Endothelial cell of umbilical vein (primary cell): ENCODE measurements around the gene SFR1. TPM values are rescaled to one million over a fixed set of nuclear protein-coding genes. Genes with fewer than 3 reads are reported as not detected.

Experiments used
- BruUV-seq: library from RNA; stranded (reverse); fragments of 400-500 nt; replicated peaks from 2 replicates; lab custom pipeline; 2021; lab: Mats Ljungman, UMichigan
- CTCF ChIA-PET: fragments of 300-600, 350-600 bp; sonication (Branson Sonifier 250); formaldehyde crosslinking; loops from one replicate; lab custom pipeline; 2021; ENCODE audit warnings: antibody characterized with exemption, inconsistent platforms; lab: Charles Lee
- POLR2A ChIA-PET: fragments of 300-600, 350-600 bp; sonication (Branson Sonifier 250); formaldehyde crosslinking; loops from one replicate; lab custom pipeline; 2021; ENCODE audit warnings: antibody characterized with exemption, inconsistent platforms; lab: Charles Lee
- DNase-seq: peaks from one replicate; pipeline ENCODE4 v3.0.0-alpha.2; 2011; ENCODE audit warnings: low read depth, low spot score
- FAIRE-seq: peaks from 2 replicates; lab custom pipeline; 2011; peaks lifted over from hg19 to GRCh38; lab: Jason Lieb, UNC
- H2AFZ ChIP-seq: 2 replicates; pipeline ENCODE4 v1.6.0; 2012; ENCODE audit warnings: low read depth, low read length, control low read depth, inconsistent platforms
- H3K27ac ChIP-seq: 2 replicates; pipeline ENCODE4 v1.5.1; 2011; ENCODE audit warnings: low read depth, mild to moderate bottlenecking, control low read depth, low read length, moderate library complexity; ENCODE audit not compliant: insufficient read depth
- H3K27me3 ChIP-seq, 2 experiments: 2 replicates each; pipeline versions ENCODE4 v1.6.0 to v1.6.1; 2011; ENCODE audit warnings: low read length in 2 of 2, mixed read lengths in 1 of 2; ENCODE audit not compliant: control insufficient read depth in 2 of 2, insufficient read depth in 2 of 2
- H3K36me3 ChIP-seq, 2 experiments: 2 replicates in 1 of 2; 3 replicates in 1 of 2; pipeline ENCODE4 v1.5.1; 2011; ENCODE audit warnings: low read length in 2 of 2, mild to moderate bottlenecking in 1 of 2, moderate library complexity in 1 of 2; ENCODE audit not compliant: control insufficient read depth in 2 of 2, insufficient read depth in 2 of 2; ENCODE audit errors: extremely low read depth in 1 of 2
- H3K4me1 ChIP-seq: 3 replicates; pipeline ENCODE4 v1.5.1; 2011; ENCODE audit warnings: mild to moderate bottlenecking, low read length; ENCODE audit not compliant: control insufficient read depth, insufficient read depth; ENCODE audit errors: extremely low read depth
- H3K4me2 ChIP-seq: 2 replicates; pipeline ENCODE4 v1.6.1; 2011; ENCODE audit warnings: low read length, control low read depth, mixed read lengths; ENCODE audit not compliant: insufficient read depth
- H3K4me3 ChIP-seq, 3 experiments: fragments of 200-600 bp in 1 of 3; sonication (generic), shearing (Covaris generic) in 1 of 3; replicated peaks in 1 of 3; 2 replicates each; pipeline ENCODE4 v1.5.1; 2011 to 2016; ENCODE audit warnings: control low read depth in 3 of 3, low read length in 3 of 3, mild to moderate bottlenecking in 2 of 3, inconsistent platforms in 1 of 3, low read depth in 1 of 3, moderate library complexity in 1 of 3; ENCODE audit not compliant: insufficient read depth in 1 of 3
- H3K79me2 ChIP-seq: 2 replicates; pipeline ENCODE4 v1.6.0; 2012; ENCODE audit warnings: low read length, inconsistent platforms; ENCODE audit not compliant: control insufficient read depth, insufficient read depth
- H3K9ac ChIP-seq: replicated peaks from 2 replicates; pipeline ENCODE3; 2011; ENCODE audit warnings: low read length, control low read depth; ENCODE audit not compliant: insufficient read depth; ENCODE audit errors: extremely low read depth
- H3K9me1 ChIP-seq: replicated peaks from 3 replicates; pipeline ENCODE4 v1.6.0; 2011; ENCODE audit warnings: mild to moderate bottlenecking, low read length; ENCODE audit not compliant: control insufficient read depth, insufficient read depth; ENCODE audit errors: extremely low read depth
- H3K9me3 ChIP-seq: replicated peaks from 2 replicates; pipeline ENCODE4 v1.5.1; 2012; ENCODE audit warnings: low read length, inconsistent platforms; ENCODE audit not compliant: control insufficient read depth, insufficient read depth
- H4K20me1 ChIP-seq: replicated peaks from 2 replicates; pipeline ENCODE3; 2011; ENCODE audit warnings: mild to moderate bottlenecking, low read length; ENCODE audit not compliant: control insufficient read depth, insufficient read depth; ENCODE audit errors: extremely low read depth
- EZH2 ChIP-seq: IDR thresholded peaks from 2 replicates; pipeline ENCODE4 v1.6.1; 2012; ENCODE audit warnings: borderline replicate concordance, low read depth, mild to moderate bottlenecking, moderate library complexity, low read length, inconsistent platforms; ENCODE audit not compliant: severe bottlenecking
- FOS ChIP-seq: IDR thresholded peaks from 2 replicates; pipeline ENCODE4 v1.6.1; 2011; ENCODE audit warnings: mild to moderate bottlenecking, low read length, moderate library complexity, borderline replicate concordance; ENCODE audit not compliant: insufficient read depth
- GATA2 ChIP-seq: IDR thresholded peaks from 2 replicates; pipeline ENCODE4 v1.7.0; 2011; ENCODE audit warnings: low read depth, mild to moderate bottlenecking, moderate library complexity, mixed read lengths, low read length; ENCODE audit not compliant: insufficient read length, insufficient read depth
- JUN ChIP-seq: IDR thresholded peaks from 2 replicates; pipeline ENCODE4 v1.6.1; 2011; ENCODE audit warnings: borderline replicate concordance, low read depth; ENCODE audit not compliant: insufficient read length, insufficient read depth
- MYC ChIP-seq: IDR thresholded peaks from one replicate; pipeline ENCODE4 v1.6.1; 2011; ENCODE audit warnings: mild to moderate bottlenecking, low read depth, low read length
- POLR2A ChIP-seq: IDR thresholded peaks from 2 replicates; pipeline ENCODE4 v1.6.1; 2012; ENCODE audit warnings: low read depth, mild to moderate bottlenecking, control low read depth, low read length
- POLR2AphosphoS5 ChIP-seq: IDR thresholded peaks from 2 replicates; pipeline ENCODE4 v1.6.1; 2012; ENCODE audit warnings: low read depth, mild to moderate bottlenecking, control low read depth, low read length, moderate library complexity; ENCODE audit not compliant: insufficient read depth
- dilution Hi-C: fragments of 300-500 bp; cut with MboI; formaldehyde crosslinking; loops from one replicate; pipeline ENCODE4 v1.15.0; 2019; ENCODE audit warnings: low sequenced_read_pairs; ENCODE audit not compliant: extremely low pct_ligation_motif_present
- intact Hi-C: fragments of 100-400 bp; cut with micrococcal nuclease; formaldehyde crosslinking; loops from one replicate; pipeline ENCODE4 v1.10.0; 2022
- polyA plus RNA-seq, 4 experiments: library from polyadenylated mRNA; depleted of rRNA in 3 of 4; stranded (reverse) in 3 of 4; unstranded in 1 of 4; fragments of >200 nt; gene quantifications; 2 replicates each; pipeline versions ENCODE4 v1.2.1 to v1.2.3, GENCODE V29; 2011 to 2012; ENCODE audit warnings: missing spikeins in 1 of 4
- total RNA-seq: library from RNA; stranded (reverse); gene quantifications from 2 replicates; pipeline ENCODE4 v1.2.3, GENCODE V29; 2021
- TF ChIP-seq, protein P1 (sequence below), 2 donors: IDR thresholded peaks; 1 replicate in 1 of 2; 2 replicates in 1 of 2; pipeline ENCODE4 v1.5.1; 2011; ENCODE audit warnings: low read length in 2 of 2, mild to moderate bottlenecking in 2 of 2, moderate library complexity in 2 of 2, control low read depth in 1 of 2, inconsistent platforms in 1 of 2, low read depth in 1 of 2; ENCODE audit not compliant: insufficient read depth in 1 of 2; ENCODE audit errors: extremely low read depth in 1 of 2
- TF ChIP-seq, protein P2 (sequence below): IDR thresholded peaks from 2 replicates; pipeline ENCODE4 v1.6.1; 2011; ENCODE audit not compliant: insufficient read depth, insufficient read length

The SFR1 gene
- total and polyA plus RNA-seq, 2 donors (not counting 3 experiments of a cell fraction or from before 2014, with no cell fraction given), result 3.6 to 8.9 TPM

DNA sequence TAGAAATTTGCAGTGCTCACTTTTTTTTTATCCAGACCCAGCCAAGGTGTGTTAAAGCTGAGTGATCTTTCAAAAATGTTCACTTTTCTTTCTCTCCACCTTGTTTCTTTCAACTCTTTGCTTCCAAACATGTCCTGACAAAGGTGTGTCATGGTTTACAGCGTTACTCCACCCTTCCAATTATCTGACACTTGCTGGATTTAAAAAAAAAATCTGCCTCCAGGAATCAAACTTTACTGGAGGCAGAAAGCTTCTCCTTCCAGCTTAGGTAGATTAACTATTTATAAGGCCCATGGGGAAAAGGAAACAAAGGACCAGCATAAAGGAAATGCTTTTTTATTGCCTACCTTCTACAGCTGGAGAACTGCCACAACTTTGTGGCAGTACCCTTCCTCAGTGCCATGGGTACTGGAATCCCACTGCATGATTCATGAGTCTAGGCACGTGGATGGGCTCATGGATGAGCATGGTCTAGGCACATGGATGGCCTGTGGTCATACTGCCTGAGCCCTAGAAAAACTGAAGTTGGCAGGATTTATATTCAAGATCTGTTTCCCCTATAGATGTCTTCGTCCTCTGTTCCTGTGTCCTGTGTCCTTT, 36.1 kb upstream of the SFR1 start, which contains the start of gene COL17A1:
TSS of gene COL17A1 (minus strand) at position 80 of the 600 bp plus-strand sequence. CDS start 5,207 bp downstream, outside the sequence.
- Histone ChIP-seq H3K27ac (no peak within 1 kb of the TSS), H2AFZ (no peak within 1 kb of the TSS), H3K9me1 (no peaks in the 10 kb centered on the region), H3K79me2 (no peaks in the 10 kb centered on the region), H3K36me3 (no peaks in the 10 kb centered on the region), H3K9ac (no peak within 1 kb of the TSS), H3K4me3 (no peak within 1 kb of the TSS), H3K4me2 (no peak within 1 kb of the TSS), H3K27me3 (no peaks in the 10 kb centered on the region), H3K4me1 (no peaks in the 10 kb centered on the region), H3K9me3 (no peaks in the 10 kb centered on the region), H4K20me1 (no peaks in the 10 kb centered on the region)
- TF ChIP-seq POLR2AphosphoS5, result no peak
- FAIRE-seq (no peak), DNase-seq (no peak)
- CTCF ChIA-PET, result no interaction called here
- BruUV-seq, result no TSS peak
- dilution Hi-C loops (no loop called here), intact Hi-C loops (no loop called here)
- POLR2A ChIA-PET, result no interaction called here

DNA sequence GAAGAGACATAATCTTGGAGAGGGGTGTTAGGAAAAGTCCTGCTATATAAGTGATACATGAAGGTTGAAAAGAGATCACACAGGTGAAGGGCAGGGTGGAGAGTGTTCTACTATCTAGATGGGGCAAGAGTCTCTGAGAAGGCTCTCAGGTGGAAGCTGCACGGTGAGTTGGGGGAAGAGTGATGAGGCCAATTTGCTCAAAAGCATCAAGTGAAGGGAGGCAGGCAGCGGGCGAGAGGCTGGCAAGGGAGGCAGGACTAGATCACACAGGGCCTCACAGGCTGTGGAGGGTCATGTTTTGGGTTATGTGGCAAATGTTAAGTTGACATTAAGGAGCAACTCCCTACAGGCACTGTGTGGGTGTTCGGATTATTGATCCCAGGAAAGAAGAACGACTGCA, 33.7 kb upstream of the SFR1 start:
- Histone ChIP-seq H3K79me2 (no peaks in the 10 kb centered on the region), H2AFZ (no peak overlapping the region), H3K9me1 (no peaks in the 10 kb centered on the region), H3K27me3 (no peaks in the 10 kb centered on the region), H3K4me3 (no peak overlapping the region), H3K36me3 (no peaks in the 10 kb centered on the region), H3K9ac (no peak overlapping the region), H3K4me1 (no peaks in the 10 kb centered on the region), H3K4me2 (no peak overlapping the region), H3K9me3 (peaks cover 6% of the 10 kb centered on the region), H4K20me1 (no peaks in the 10 kb centered on the region), H3K27ac (no peak overlapping the region)
- intact Hi-C loops (no loop called here), dilution Hi-C loops (no loop called here)
- TF ChIP-seq, protein P1, sequence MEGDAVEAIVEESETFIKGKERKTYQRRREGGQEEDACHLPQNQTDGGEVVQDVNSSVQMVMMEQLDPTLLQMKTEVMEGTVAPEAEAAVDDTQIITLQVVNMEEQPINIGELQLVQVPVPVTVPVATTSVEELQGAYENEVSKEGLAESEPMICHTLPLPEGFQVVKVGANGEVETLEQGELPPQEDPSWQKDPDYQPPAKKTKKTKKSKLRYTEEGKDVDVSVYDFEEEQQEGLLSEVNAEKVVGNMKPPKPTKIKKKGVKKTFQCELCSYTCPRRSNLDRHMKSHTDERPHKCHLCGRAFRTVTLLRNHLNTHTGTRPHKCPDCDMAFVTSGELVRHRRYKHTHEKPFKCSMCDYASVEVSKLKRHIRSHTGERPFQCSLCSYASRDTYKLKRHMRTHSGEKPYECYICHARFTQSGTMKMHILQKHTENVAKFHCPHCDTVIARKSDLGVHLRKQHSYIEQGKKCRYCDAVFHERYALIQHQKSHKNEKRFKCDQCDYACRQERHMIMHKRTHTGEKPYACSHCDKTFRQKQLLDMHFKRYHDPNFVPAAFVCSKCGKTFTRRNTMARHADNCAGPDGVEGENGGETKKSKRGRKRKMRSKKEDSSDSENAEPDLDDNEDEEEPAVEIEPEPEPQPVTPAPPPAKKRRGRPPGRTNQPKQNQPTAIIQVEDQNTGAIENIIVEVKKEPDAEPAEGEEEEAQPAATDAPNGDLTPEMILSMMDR (IDR thresholded peaks at IDR 0.05; ENCODE audit: extremely low read depth in 1 of 2, insufficient read depth in 1 of 2, low read depth in 1 of 2, low read length in 2 of 2), result no peak
- no peak for TF ChIP-seq POLR2AphosphoS5
- TF ChIP-seq FOS, result no peak
- no peak for TF ChIP-seq GATA2
- TF ChIP-seq MYC, result no peak
- TF ChIP-seq JUN, result no peak
- TF ChIP-seq, protein P2, sequence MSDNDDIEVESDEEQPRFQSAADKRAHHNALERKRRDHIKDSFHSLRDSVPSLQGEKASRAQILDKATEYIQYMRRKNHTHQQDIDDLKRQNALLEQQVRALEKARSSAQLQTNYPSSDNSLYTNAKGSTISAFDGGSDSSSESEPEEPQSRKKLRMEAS, result no peak
- no peak for TF ChIP-seq POLR2A
- TF ChIP-seq EZH2, result no peak
- no TSS peak for BruUV-seq
- ChIA-PET POLR2A (no interaction called here), CTCF (interaction anchor here (2.7 kb wide), 1 partner anchor 33 kb away, joined by 7 read pairs; the partner anchor contains the start of gene SFR1)
- no peak for DNase-seq
- FAIRE-seq, result no peak
